GM19438 (cell line): Measurements from ENCODE around the gene FGF14.

ENCODE experiments used
- ATAC-seq: cut with Tn5 transposase; IDR thresholded peaks from one replicate; pipeline ENCODE4 v1.9.1; 2021; ENCODE audit warnings: low read depth; ENCODE audit not compliant: unreplicated experiment

The FGF14 gene

GRCh38 chr13:102002287-102002686 is 399.6 kb downstream of the FGF14 start:
- no peak for ATAC-seq

GRCh38 chr13:102000764-102001163 is 401.1 kb downstream of the FGF14 start:
- no peak for ATAC-seq

- ATAC-seq = no peak
Observed at GRCh38 chr13:101998129-101998528, 403.7 kb downstream of the FGF14 start.

GRCh38 chr13:101996954-101997353 is 404.9 kb downstream of the FGF14 start:
- no peak for ATAC-seq

GRCh38 chr13:101989798-101990350 is 412.0 kb downstream of the FGF14 start:
- no peak for ATAC-seq

- no peak for ATAC-seq
Observed at GRCh38 chr13:101988140-101988539, 413.7 kb downstream of the FGF14 start.

GRCh38 chr13:101986316-101986715 is 415.5 kb downstream of the FGF14 start:
- no peak for ATAC-seq

- ATAC-seq = no peak
Observed at GRCh38 chr13:101985321-101985720, 416.5 kb downstream of the FGF14 start.

- ATAC-seq = no peak
Observed at GRCh38 chr13:101982903-101983302, 418.9 kb downstream of the FGF14 start.

- no peak for ATAC-seq
Observed at GRCh38 chr13:101979825-101980224, 422.0 kb downstream of the FGF14 start.

GRCh38 chr13:101978552-101979315 is 423.1 kb downstream of the FGF14 start:
- ATAC-seq = no peak

- no peak for ATAC-seq
Observed at GRCh38 chr13:101977475-101977874, 424.4 kb downstream of the FGF14 start.

- no peak for ATAC-seq
Observed at GRCh38 chr13:101972191-101972590, 429.7 kb downstream of the FGF14 start.

- ATAC-seq = no peak
Observed at GRCh38 chr13:101970341-101970740, 431.5 kb downstream of the FGF14 start.

GRCh38 chr13:101967781-101968180 is 434.1 kb downstream of the FGF14 start:
- ATAC-seq = no peak

GRCh38 chr13:101967216-101967615 is 434.6 kb downstream of the FGF14 start:
- no peak for ATAC-seq

- no peak for ATAC-seq
Observed at GRCh38 chr13:101965096-101965495, 436.8 kb downstream of the FGF14 start.

- no peak for ATAC-seq
Observed at GRCh38 chr13:101959016-101959415, 442.8 kb downstream of the FGF14 start.

- no peak for ATAC-seq
Observed at GRCh38 chr13:101955764-101956163, 446.1 kb downstream of the FGF14 start.

GRCh38 chr13:101951114-101951513 is 450.7 kb downstream of the FGF14 start:
- ATAC-seq = no peak

GRCh38 chr13:101949681-101950080 is 452.2 kb downstream of the FGF14 start:
- no peak for ATAC-seq

GRCh38 chr13:101946401-101946800 is 455.4 kb downstream of the FGF14 start:
- ATAC-seq = no peak
